Activated CD8-positive, alpha-beta T cell treated with anti-CD3 and anti-CD28 coated beads for 36 hours (primary cell): ENCODE results near the gene RAD51B. TPM values are rescaled to one million over a fixed set of nuclear protein-coding genes. Genes with fewer than 3 reads are reported as not detected.
"Not testable (repeated sequence)": the region's sequence is repeated elsewhere in the genome, so short reads cannot be mapped to it uniquely, and the experiment has no call there.

Experiments used
- ATAC-seq: fragments of 200-7000 bp; cut with Tn5 transposase; one replicate; pipeline ENCODE4 v1.10.0; 2021; ENCODE audit warnings: mild to moderate bottlenecking, moderate library complexity
- CTCF ChIA-PET: fragments of 350-600 bp; sonication (Branson Sonifier 250); formaldehyde crosslinking; loops from one replicate; lab custom pipeline; 2021; ENCODE audit warnings: antibody characterized with exemption; lab: Charles Lee
- POLR2A ChIA-PET: fragments of 350-600 bp; sonication (Branson Sonifier 250); formaldehyde crosslinking; loops from one replicate; lab custom pipeline; 2021; ENCODE audit warnings: antibody characterized with exemption; lab: Charles Lee
- DNase-seq: peaks from one replicate; pipeline ENCODE4 v3.0.0-alpha.2; 2020
- H3K27ac Mint-ChIP-seq: one replicate; pipeline ENCODE4 v1.8.0; 2021; ENCODE audit warnings: mild to moderate bottlenecking, mixed read lengths
- H3K27me3 Mint-ChIP-seq: one replicate; pipeline ENCODE4 v1.8.0; 2021; ENCODE audit warnings: mixed read lengths
- H3K36me3 Mint-ChIP-seq: one replicate; pipeline ENCODE4 v1.8.0; 2021; ENCODE audit warnings: low read depth, mixed read lengths
- H3K4me1 Mint-ChIP-seq: one replicate; pipeline ENCODE4 v1.8.0; 2021; ENCODE audit warnings: low read depth, mixed read lengths
- H3K4me3 Mint-ChIP-seq: one replicate; pipeline ENCODE4 v1.8.0; 2021; ENCODE audit warnings: mild to moderate bottlenecking, moderate library complexity, mixed read lengths
- H3K9me3 Mint-ChIP-seq: one replicate; pipeline ENCODE4 v1.8.0; 2021; ENCODE audit warnings: mixed read lengths
- CTCF ChIP-seq: fragments of 200-600 bp; IDR thresholded peaks from one replicate; pipeline ENCODE4 v1.8.0; 2022; ENCODE audit warnings: antibody characterized with exemption, mild to moderate bottlenecking
- intact Hi-C: fragments of 100-400 bp; cut with micrococcal nuclease; formaldehyde crosslinking; loops from one replicate; pipeline ENCODE4 v1.10.0; 2022
- total RNA-seq, 2 experiments: library from RNA; stranded (reverse); gene quantifications; one replicate each; pipeline ENCODE4 v1.2.3, GENCODE V29; 2021

The RAD51B gene
- total RNA-seq, 2 experiments from 2014 or later, result 38.2 to 40.6 TPM

DNA sequence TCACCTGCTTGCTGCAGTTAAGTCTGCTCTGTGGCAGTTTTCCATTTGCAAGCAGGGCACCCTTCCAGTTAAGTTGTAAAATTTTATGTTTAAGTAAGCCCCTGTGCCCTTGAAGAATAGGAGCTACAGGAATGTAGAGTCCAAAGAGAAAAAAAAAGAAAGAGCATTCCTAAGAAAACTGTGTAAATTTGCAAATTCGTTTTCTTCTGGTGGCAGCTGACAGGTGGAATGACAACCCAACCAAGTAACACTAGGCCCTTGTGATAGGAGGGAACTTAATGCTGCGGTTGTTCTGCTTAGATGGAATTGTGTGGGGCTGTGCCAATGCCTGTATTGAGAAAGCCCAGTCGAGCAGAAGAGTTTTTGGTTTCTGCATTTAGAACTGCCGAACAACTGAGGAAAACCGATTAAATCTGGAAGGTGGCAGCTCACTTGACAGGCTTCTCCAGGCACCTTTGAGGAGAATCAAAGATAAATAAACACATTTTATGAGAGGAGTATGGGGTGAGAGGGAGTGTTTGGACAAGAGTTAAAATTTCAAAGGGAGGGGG, 280.0 kb downstream of the RAD51B start:
- ATAC-seq, result no peak
- peaks cover 28% of the 10 kb centered on the region for H3K9me3 Mint-ChIP-seq
- ChIA-PET CTCF (no interaction called here), POLR2A (no interaction called here)
- no peaks in the 10 kb centered on the region for H3K27me3 Mint-ChIP-seq
- DNase-seq, result no peak
- TF ChIP-seq CTCF, result no peak
- no peak overlapping the region for H3K4me3 Mint-ChIP-seq
- intact Hi-C loops, result no loop called here
- no peak overlapping the region for H3K27ac Mint-ChIP-seq
- peaks cover 33% of the 10 kb centered on the region for H3K36me3 Mint-ChIP-seq
- no peaks in the 10 kb centered on the region for H3K4me1 Mint-ChIP-seq

GRCh38 chr14:68101715-68102301, 282.2 kb downstream of the RAD51B start:
- intact Hi-C loops, H3K27me3 Mint-ChIP-seq, H3K4me3 Mint-ChIP-seq, H3K4me1 Mint-ChIP-seq, POLR2A ChIA-PET, H3K27ac Mint-ChIP-seq, ATAC-seq, DNase-seq, CTCF ChIA-PET: not testable (repeated sequence)
- Mint-ChIP-seq H3K36me3 (peaks cover 33% of the 10 kb centered on the region), H3K9me3 (peaks cover 28% of the 10 kb centered on the region)

- POLR2A ChIA-PET, result interaction anchor here (0.7 kb wide), 1 partner anchor 19 kb away, joined by 3 read pairs; no protein-coding TSS in a partner anchor
- TF ChIP-seq CTCF, result no peak
- no peak overlapping the region for H3K27ac Mint-ChIP-seq
- no peaks in the 10 kb centered on the region for H3K27me3 Mint-ChIP-seq
- peaks cover 31% of the 10 kb centered on the region for H3K36me3 Mint-ChIP-seq
- CTCF ChIA-PET, result no interaction called here
- H3K4me1 Mint-ChIP-seq, result no peaks in the 10 kb centered on the region
- no peak for ATAC-seq
- DNase-seq, result no peak
- H3K4me3 Mint-ChIP-seq, result no peak overlapping the region
- intact Hi-C loops, result no loop called here
- peaks cover 28% of the 10 kb centered on the region for H3K9me3 Mint-ChIP-seq
These were observed 284.3 kb downstream of the RAD51B start for GRCh38 chr14:68103853-68104252.

- Mint-ChIP-seq H3K9me3 (peaks cover 24% of the 10 kb centered on the region), H3K27me3 (no peaks in the 10 kb centered on the region), H3K4me3 (no peak overlapping the region), H3K27ac (no peak overlapping the region), H3K36me3 (peaks cover 26% of the 10 kb centered on the region), H3K4me1 (peaks cover 6% of the 10 kb centered on the region)
- no peak for TF ChIP-seq CTCF
- ATAC-seq (no peak), DNase-seq (no peak)
- POLR2A ChIA-PET, result no interaction called here
- CTCF ChIA-PET, result no interaction called here
- intact Hi-C loops, result no loop called here
These were observed 284.9 kb downstream of the RAD51B start for GRCh38 chr14:68104518-68104917.

- Mint-ChIP-seq H3K4me3 (no peak overlapping the region), H3K9me3 (peaks cover 17% of the 10 kb centered on the region), H3K27me3 (no peaks in the 10 kb centered on the region), H3K4me1 (peaks cover 18% of the 10 kb centered on the region), H3K36me3 (peaks cover 18% of the 10 kb centered on the region), H3K27ac (no peak overlapping the region)
- ATAC-seq (no peak), DNase-seq (no peak)
- CTCF ChIA-PET, result interaction anchor here (1.3 kb wide), 1 partner anchor 19 kb away, joined by 3 read pairs; no protein-coding TSS in a partner anchor
- no peak for TF ChIP-seq CTCF
- POLR2A ChIA-PET, result no interaction called here
- intact Hi-C loops, result no loop called here
These were observed 286.2 kb downstream of the RAD51B start for GRCh38 chr14:68105816-68106215.
